GM23248 (cell line): ENCODE results near the gene ARF6.

Experiments
- EZH2 ChIP-seq: fragments of 200-600 bp; sonication (generic); IDR thresholded peaks from 2 replicates; pipeline ENCODE4 v1.6.1; 2018; ENCODE audit warnings: antibody characterized with exemption, mild to moderate bottlenecking; ENCODE audit not compliant: insufficient read depth, poor library complexity, severe bottlenecking
- EZH2phosphoT487 ChIP-seq: fragments of 200-600 bp; sonication (generic); IDR thresholded peaks from 2 replicates; pipeline ENCODE4 v1.6.1; 2018; ENCODE audit warnings: antibody characterized with exemption, moderate library complexity, mild to moderate bottlenecking, low read depth; ENCODE audit not compliant: insufficient read depth

DNA sequence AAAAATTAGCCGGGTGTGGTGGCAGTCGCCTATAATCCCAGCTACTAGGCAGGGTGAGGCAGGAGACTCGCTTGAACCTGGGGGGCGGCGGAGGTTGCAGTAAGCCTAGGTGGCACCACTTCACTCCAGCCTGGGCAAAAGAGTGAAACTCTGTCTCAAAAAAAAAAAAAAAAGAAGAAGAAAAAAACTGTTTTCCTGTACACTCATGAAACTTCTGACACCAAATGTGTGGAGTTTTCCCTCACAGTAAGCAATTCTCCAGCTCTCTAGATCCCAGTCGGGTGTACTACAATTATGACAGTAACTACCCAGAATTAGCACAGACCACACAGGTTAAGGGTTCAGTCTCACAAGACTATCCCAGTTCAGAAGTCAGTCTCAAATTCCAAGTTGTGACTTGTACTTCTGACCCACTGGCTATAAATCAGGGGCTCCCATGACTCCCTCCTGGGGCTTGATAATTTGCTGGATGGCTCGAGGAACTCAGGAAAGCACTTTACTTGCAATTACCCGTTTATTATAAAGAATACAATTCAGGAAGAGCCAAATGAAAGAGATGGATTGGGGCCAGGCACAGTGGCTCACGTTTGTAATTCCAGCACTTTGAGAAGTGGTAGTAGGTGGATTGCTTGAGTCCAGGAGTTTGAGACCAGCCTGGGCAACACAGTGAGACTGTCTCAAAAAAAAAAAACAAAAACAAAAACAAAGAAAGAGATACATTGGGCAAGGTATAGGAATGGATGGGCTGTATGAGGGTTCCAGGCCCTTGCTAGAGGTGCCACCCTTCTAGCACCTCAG is 12.4 kb upstream of the ARF6 start:
- TF ChIP-seq EZH2, result no peak
- no peak for TF ChIP-seq EZH2phosphoT487
